ENCODE measurements around the gene CD180.

CD180 gene

DNA sequence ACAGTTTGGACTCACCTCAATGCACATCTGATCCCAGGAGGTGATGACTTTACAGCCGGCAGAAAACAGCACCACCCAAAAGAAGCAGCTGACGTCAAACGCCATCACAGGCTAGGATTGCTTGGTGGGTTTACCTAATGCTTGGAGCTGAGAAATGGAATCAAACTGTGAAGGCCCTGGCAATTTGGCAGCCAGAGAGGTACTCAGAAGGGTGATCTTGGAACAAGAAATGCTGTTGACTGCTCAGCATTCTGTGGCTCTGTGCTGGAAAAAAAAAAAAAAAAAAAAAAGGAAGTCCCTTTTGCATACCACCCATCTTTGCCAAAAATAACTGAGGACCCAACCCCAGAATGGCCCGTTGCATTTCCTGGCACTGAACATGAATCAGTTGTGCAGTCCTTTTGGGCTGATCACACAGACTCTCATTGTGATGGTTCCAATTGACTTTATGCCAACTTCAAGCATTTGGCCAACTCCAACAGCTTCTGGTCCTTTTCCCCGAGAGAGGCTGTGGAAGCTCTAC, at the start of gene CD180:
Gene CD180 (minus strand): TSS at position 263 of the 523 bp plus-strand sequence. CDS start 158 bp downstream, at position 105.
- no peak for DNase-seq (ENCODE audit: low spot score)

GRCh38 chr5:67246108-67246507, 49.5 kb upstream of the CD180 start:
- peak; percentile 54 for DNase-seq (ENCODE audit: low spot score)

GRCh38 chr5:67245259-67245846, 48.8 kb upstream of the CD180 start:
- DNase-seq (ENCODE audit: low spot score), result no peak

DNA sequence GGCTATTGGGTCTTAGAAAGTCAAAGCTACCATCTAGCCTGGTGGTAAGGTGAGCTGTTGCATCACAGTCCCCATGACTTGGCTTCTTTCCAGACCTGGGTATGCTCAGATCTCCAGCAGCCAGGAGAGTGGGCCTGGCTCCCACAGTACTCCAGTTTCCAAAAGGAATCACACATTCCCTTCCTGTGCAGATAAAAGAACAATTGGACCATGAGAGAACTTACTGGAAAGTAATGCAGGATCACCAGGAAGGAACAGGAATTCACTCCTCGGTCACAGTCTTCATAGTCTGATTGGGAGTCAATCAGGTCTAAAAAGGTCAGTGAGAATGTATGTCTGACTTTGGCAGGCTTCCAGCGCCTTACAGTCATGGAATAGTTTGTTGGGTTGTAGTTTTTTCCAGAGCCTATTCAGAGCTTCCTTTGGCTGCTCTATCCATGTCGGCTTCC, 47.8 kb upstream of the CD180 start:
- DNase-seq (ENCODE audit: low spot score), result no peak

GRCh38 chr5:67243944-67244343, 47.3 kb upstream of the CD180 start:
- DNase-seq (ENCODE audit: low spot score), result no peak

GRCh38 chr5:67243349-67243748, 46.8 kb upstream of the CD180 start:
- DNase-seq (ENCODE audit: low spot score), result no peak

GRCh38 chr5:67241326-67241725, 44.7 kb upstream of the CD180 start:
- DNase-seq (ENCODE audit: low spot score), result no peak

DNA sequence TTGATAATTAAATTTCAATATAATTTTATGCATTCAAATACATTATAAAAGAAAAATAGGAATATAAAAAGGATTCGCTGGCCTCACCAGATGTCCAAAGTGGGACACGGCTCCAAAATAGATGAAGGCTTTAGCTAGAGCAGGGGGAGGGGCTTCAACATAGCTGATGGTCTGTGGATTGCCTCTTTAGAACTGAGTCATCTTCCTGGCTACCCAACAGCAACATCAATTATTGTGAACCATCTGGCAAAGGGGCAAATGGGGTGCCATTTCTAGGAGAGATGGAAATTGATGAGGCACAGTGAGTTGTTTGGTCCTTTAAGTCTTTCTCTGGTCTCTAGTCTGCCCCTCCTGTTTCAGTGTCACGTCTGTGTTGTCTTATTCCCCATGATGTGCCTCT, 44.2 kb upstream of the CD180 start:
- no peak for DNase-seq (ENCODE audit: low spot score)

DNA sequence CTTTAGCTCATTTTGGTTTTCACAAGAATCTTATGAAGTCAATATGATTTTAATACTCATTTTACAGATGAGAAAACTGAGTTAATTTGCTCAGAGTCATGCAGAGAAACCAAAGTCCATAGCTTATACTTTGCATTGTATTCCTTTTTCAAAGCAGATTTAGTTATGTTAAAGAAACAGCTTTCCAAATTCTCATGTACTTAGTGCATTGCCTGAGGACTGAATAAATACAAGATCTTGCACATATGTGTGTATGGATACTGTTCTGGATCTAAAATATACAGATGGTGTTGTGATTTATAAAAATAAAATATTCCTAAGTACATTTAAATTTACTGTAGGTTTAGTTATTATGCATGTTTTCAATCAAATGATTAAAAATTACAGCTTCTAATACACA, 43.5 kb upstream of the CD180 start:
- DNase-seq (ENCODE audit: low spot score), result no peak

DNA sequence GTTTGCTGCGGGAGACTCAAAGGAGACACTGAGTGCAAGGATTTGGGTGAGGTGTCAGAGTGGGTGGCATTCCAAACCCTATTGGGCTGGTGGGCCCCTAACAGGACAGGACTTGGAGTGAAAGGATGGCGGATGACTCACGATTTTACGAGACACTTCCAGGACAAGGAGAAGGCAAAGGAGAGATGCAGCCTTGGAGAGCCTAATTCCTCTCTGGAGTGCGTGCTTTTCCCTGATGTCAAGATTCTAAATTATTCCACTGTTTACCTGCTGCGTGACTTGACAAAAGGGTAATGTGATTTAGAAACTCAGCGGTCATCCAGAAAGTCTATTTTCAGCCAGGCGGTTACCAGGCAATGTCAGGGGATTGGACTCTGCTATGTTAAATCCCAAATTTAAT, 41.6 kb upstream of the CD180 start:
- DNase-seq (ENCODE audit: low spot score), result no peak

DNA sequence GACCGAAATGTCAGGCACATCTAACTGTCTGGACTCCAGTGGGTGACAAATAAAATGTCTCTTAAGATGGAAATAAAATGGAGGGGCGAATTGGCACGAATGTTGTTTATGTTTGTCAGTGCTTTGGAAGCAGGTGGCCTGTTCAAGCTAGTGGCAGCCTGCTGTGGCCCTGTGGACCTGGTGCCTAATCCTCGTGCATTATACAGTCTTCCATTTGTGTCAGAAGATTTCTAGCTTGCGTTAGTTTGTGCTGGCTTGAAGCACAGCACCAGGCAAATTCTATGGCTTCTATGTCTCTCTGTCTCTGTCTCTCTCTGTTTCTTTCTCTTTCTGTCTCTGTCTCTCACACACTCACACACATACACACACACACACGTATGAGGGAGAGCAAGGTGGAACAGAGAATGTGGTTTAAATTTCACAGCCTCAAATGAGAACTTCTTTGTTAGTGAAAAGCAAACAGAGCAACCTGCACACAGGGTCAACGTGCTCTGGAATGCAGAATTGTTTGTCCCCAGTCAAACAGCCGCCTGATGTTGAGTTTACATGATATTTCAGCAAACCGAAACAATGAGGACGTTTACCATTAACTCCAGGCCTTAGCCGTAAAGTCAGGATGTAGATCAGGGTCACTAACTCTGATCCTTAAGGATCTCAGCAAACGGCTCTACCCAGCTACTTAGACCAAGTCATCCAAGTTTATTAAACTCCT, 39.0 kb upstream of the CD180 start:
- no peak for DNase-seq (ENCODE audit: low spot score)

- peak; percentile 19 for DNase-seq (ENCODE audit: low spot score)
Measured at GRCh38 chr5:67234671-67235176, 38.1 kb upstream of the CD180 start.

- no peak for DNase-seq (ENCODE audit: low spot score)
Measured at GRCh38 chr5:67233075-67233474, 36.5 kb upstream of the CD180 start.

DNA sequence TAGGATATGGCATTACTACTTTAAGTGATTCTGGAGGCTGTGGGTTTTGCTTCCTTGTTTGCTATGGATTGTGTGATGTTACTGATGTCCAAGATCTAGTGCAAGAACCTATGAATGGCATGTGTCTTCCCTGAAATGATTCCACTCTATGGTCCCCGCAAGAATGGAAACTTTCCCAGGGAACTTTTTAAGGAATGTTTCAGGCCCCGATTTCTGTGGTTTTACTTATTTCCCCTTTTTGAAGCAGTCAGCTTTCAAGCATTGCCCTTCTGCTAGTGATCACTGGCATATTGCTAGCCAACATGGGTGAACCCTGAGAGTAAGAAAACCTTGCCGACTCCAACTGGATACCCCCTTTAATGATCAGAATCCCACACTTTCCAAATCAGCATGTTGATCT, 26.6 kb upstream of the CD180 start:
- no peak for DNase-seq (ENCODE audit: low spot score)

DNA sequence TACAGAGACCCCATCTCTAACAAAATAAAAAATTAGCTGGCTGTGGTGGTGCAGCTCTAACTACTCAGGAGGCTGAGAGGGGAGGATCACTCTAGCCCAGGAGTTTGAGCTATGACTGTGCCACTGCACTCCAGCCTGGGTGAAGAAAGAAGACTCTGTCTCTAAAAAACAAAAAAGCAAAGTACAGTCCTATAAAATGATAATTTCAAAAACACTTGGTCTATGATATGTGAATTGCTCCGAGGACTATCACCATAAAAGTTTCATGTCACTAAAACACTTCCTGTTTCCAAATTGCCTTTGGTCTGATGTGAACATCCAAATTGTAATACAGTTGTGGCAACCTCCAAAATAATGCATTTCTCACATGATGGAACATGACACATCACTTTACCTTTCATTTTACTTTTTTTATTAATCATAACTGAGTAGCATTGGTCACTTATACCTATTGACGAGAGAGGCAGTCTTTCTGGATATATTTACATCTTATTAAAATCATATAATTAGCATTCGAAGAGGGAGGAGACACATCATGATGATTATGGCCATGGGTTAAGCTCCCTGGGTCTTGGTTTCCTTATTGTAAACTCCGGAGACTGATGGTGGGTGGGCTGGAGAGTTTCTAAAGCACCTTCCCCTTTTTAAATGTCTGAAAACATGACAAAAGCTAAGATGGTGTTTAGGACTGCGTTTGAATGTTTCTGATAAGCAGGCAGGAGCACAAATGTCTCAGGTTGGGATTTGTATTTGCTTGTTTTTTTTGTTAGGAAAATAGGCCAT, 25.8 kb upstream of the CD180 start:
- DNase-seq (ENCODE audit: low spot score), result no peak

DNA sequence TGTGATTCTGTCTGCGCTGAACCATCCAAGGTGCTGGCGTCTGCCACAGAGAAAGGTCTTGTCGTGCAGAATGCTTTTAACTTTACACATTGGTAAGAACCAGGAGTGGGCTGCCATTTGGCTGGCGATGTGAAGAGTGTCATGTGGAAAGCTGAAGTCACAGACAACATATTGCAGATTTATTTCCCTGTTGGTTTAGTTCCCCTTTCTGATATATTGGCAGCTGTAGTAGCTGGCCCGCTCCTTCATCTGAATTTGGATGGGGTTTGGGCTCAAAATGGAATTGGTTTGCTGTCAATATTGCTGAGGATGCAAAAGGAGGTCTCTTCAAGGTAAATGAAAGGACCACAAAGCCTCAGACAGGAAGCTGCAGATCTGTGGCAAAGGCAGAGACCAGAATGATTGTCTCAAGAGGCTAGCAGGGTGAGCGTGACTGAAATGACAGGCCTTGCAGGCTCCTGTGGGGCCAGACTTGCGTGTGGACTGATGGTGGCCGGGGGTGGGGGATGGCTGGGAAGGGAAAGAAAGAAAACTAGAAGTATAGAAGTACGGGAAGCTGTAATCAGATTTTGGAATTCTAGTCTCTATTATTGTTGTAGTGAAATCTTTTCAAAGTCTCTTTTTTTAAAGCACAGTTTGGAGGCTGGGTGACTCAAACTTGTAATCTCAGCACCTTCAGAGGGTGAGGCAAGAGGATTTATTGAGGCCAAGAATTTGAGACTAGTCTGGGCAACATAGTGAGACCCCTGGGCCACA, 25.1 kb upstream of the CD180 start:
- DNase-seq (ENCODE audit: low spot score), result no peak

DNA sequence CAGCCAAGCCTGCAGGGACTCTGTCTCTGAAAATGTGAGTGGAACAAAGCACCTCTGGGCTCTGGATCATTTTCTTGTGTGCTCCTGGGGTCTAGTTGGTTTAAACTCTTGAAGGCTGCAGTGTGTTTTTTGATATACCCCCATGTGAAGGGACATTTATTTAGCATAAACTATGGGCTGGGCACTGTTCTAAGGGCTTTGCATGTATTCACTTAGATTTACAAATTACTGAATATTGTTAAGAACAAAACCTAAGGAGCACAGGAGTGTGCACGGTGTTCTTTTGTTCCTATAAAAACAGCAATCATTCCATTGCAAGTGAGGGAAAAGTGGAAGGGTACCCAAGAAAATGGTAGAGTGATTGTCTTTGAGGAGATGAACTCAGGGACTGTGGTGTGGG, 20.0 kb upstream of the CD180 start:
- DNase-seq (ENCODE audit: low spot score), result no peak

- DNase-seq (ENCODE audit: low spot score), result no peak
Measured at GRCh38 chr5:67215519-67216471, 19.2 kb upstream of the CD180 start.

DNA sequence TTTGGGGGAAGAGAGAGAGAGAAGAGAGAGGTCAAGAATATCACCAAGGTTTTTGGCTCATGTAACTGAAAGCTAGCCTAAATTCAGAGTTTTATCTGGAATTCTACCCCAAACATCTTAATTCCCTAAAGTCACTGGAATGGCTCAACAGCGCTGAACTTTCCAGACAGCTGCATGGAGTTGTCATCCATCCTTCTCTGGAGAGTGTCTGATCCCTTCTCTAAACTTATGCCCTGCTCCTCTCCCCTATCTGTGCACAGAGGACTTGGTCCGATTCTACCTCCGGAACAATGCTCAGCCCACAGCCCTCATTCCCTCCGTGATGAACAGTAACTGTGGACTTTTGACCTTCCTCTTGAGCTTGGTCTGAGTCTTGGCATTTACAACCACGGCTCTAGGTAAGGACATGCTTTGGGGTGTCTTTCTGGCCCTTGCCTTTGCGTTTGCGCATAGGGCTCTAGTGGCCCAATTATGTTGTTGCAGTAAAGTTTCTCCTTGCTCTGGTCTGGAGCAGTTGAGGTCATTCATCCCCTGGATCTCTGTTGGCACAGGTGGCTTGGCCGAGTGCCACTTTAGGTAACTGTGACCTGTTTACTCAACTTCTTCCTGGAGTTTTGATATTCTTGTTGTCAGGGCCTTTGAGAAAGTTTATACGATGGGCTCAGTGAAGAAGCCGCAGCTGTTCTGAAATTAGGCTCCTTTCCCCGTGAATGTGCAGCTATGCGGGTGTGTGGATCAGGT, 18.3 kb upstream of the CD180 start:
- no peak for DNase-seq (ENCODE audit: low spot score)

DNA sequence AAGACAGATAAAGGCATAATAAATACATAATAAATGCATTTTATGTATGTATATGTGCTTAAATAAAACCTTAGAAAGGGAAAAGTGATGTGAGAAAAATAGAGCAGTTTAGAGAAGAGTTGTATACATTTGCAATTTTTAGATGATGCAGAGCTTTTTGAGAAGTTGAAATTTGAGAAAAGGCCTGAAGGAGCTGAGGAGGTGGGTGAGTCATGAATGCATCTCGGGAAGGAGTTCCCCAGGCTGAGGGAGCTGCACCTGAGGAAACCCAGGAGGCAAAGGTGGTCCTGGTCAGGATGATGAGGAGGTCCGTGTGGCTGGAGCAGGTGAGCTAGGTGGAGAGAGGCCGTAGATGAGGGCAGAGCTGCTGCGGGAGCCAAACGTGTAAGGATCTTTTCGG, 17.4 kb upstream of the CD180 start:
- no peak for DNase-seq (ENCODE audit: low spot score)
